Measurements from ENCODE around the gene ANKH. TPM values are rescaled to one million over a fixed set of nuclear protein-coding genes. Genes with fewer than 3 reads are reported as not detected.

The ANKH gene
- total RNA-seq, 1 donor from 2014 or later = 0.19 TPM

GRCh38 chr5:14699159-14699558, 172.4 kb downstream of the ANKH start:
- H3K79me2 ChIP-seq (ENCODE audit: low read depth) = no peaks in the 10 kb centered on the region
- H3K9me3 Mint-ChIP-seq = no peaks in the 10 kb centered on the region
- H3K9me3 ChIP-seq (ENCODE audit: low read depth) = no peaks in the 10 kb centered on the region
- H3K4me1 Mint-ChIP-seq = no peaks in the 10 kb centered on the region
- no peak overlapping the region for H3K9ac ChIP-seq
- no peak overlapping the region for H2AFZ ChIP-seq (replicated peaks)
- H3K27me3 ChIP-seq = no peaks in the 10 kb centered on the region
- DNase-seq (ENCODE audit: low spot score) = no peak
- no peaks in the 10 kb centered on the region for H3K36me3 ChIP-seq
- no peaks in the 10 kb centered on the region for H3K4me1 ChIP-seq
- no peak overlapping the region for H3K27ac ChIP-seq
- TF ChIP-seq CTCF (IDR thresholded peaks at IDR 0.05) (no peak), EZH2 (IDR thresholded peaks at IDR 0.05) (no peak), EZH2phosphoT487 (IDR thresholded peaks at IDR 0.05) (no peak)
- H3K27me3 Mint-ChIP-seq (ENCODE audit: insufficient read depth, low read depth) = peaks cover 2% of the 10 kb centered on the region
- no peaks in the 10 kb centered on the region for H3F3A ChIP-seq (ENCODE audit: low read depth)
- H3K4me2 ChIP-seq = no peak overlapping the region
- H3K4me3 Mint-ChIP-seq = no peak overlapping the region
- peaks cover 38% of the 10 kb centered on the region for H3K36me3 Mint-ChIP-seq
- H3K4me3 ChIP-seq = no peak overlapping the region
- H4K20me1 ChIP-seq (ENCODE audit: low read depth) = no peaks in the 10 kb centered on the region
- no peak overlapping the region for H3K27ac Mint-ChIP-seq

DNA sequence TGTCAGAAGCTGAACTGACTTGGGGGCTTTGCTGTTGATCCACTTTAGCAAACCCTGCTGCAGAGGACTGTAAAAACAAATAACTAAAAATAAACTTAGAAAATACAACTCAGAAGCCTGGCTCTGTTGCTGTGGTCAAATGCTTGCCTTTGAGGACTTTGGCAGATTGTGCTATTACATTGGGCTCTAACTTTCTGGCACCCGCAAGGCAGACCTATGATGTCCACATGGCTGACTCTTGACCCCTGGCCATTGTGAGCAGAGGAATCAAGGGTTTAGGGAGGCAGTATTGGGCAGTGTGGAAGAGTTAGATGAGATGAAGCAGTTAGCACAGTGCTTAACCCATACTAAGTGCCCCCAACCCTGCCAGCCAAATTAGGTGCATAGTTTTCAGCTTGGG, 173.1 kb downstream of the ANKH start:
- peaks cover 40% of the 10 kb centered on the region for H3K36me3 Mint-ChIP-seq
- DNase-seq (ENCODE audit: low spot score) = no peak
- no peak overlapping the region for H3K27ac Mint-ChIP-seq
- H3K4me3 Mint-ChIP-seq = no peak overlapping the region
- Histone ChIP-seq H3K27me3 (no peaks in the 10 kb centered on the region), H3K79me2 (ENCODE audit: low read depth) (no peaks in the 10 kb centered on the region), H3K9me3 (ENCODE audit: low read depth) (no peaks in the 10 kb centered on the region), H3K4me2 (no peak overlapping the region), H3F3A (ENCODE audit: low read depth) (no peaks in the 10 kb centered on the region), H3K4me3 (no peak overlapping the region), H3K36me3 (no peaks in the 10 kb centered on the region), H3K9ac (no peak overlapping the region), H4K20me1 (ENCODE audit: low read depth) (no peaks in the 10 kb centered on the region), H3K4me1 (no peaks in the 10 kb centered on the region), H3K27ac (no peak overlapping the region), H2AFZ (replicated peaks) (no peak overlapping the region)
- H3K4me1 Mint-ChIP-seq = no peaks in the 10 kb centered on the region
- no peaks in the 10 kb centered on the region for H3K9me3 Mint-ChIP-seq
- TF ChIP-seq EZH2phosphoT487 (IDR thresholded peaks at IDR 0.05) = no peak
- TF ChIP-seq CTCF (IDR thresholded peaks at IDR 0.05) = no peak
- no peak for TF ChIP-seq EZH2 (IDR thresholded peaks at IDR 0.05)
- H3K27me3 Mint-ChIP-seq (ENCODE audit: insufficient read depth, low read depth) = peaks cover 2% of the 10 kb centered on the region

DNA sequence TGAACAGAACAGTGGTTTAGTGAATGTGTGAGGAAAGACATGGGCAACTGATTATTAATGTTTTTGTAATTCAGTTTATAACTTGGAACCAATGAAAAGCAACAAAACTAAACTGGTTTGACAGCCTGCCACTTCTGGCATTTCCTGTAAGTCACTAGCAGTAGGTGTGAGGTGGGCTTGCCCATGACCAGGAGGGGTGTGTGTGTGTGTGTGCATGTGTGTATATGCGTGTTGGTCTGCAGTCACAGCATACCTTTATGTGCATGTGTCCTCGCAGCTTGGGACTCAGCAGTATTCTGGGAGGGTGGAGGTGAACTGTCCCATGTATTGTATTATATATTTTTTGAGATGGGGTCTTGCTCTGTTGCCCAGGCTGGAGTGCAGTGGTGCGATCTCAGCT, 174.7 kb downstream of the ANKH start:
- Histone ChIP-seq H3K9me3 (ENCODE audit: low read depth) (no peaks in the 10 kb centered on the region), H3K27me3 (no peaks in the 10 kb centered on the region), H3K79me2 (ENCODE audit: low read depth) (no peaks in the 10 kb centered on the region), H3K4me1 (no peaks in the 10 kb centered on the region), H4K20me1 (ENCODE audit: low read depth) (no peaks in the 10 kb centered on the region), H3F3A (ENCODE audit: low read depth) (no peaks in the 10 kb centered on the region), H3K4me3 (no peak overlapping the region), H3K4me2 (no peak overlapping the region), H3K36me3 (no peaks in the 10 kb centered on the region), H3K9ac (no peak overlapping the region), H3K27ac (no peak overlapping the region), H2AFZ (replicated peaks) (no peak overlapping the region)
- Mint-ChIP-seq H3K4me3 (no peak overlapping the region), H3K36me3 (peaks cover 46% of the 10 kb centered on the region), H3K27ac (no peak overlapping the region), H3K27me3 (ENCODE audit: insufficient read depth, low read depth) (peaks cover 2% of the 10 kb centered on the region), H3K9me3 (no peaks in the 10 kb centered on the region), H3K4me1 (no peaks in the 10 kb centered on the region)
- DNase-seq (ENCODE audit: low spot score) = no peak
- TF ChIP-seq EZH2phosphoT487 (IDR thresholded peaks at IDR 0.05) = no peak
- TF ChIP-seq EZH2 (IDR thresholded peaks at IDR 0.05) = no peak
- TF ChIP-seq CTCF (IDR thresholded peaks at IDR 0.05) = no peak

All from neural progenitor cell (in vitro differentiated cells).